ENCODE results near the gene ZNF143.
"Not testable (repeated sequence)": the region's sequence is repeated elsewhere in the genome, so short reads cannot be mapped to it uniquely, and the experiment has no call there.

Gene ZNF143

GRCh38 chr11:9549216-9549615 is 88.4 kb downstream of the ZNF143 start:
- not testable (repeated sequence) for DNase-seq

GRCh38 chr11:9550191-9550628 is 89.4 kb downstream of the ZNF143 start:
- DNase-seq: no peak

GRCh38 chr11:9561279-9561982 is 100.6 kb downstream of the ZNF143 start:
- no peak for DNase-seq

- no peak for DNase-seq
These were observed 101.9 kb downstream of the ZNF143 start for GRCh38 chr11:9562716-9563115.

DNA sequence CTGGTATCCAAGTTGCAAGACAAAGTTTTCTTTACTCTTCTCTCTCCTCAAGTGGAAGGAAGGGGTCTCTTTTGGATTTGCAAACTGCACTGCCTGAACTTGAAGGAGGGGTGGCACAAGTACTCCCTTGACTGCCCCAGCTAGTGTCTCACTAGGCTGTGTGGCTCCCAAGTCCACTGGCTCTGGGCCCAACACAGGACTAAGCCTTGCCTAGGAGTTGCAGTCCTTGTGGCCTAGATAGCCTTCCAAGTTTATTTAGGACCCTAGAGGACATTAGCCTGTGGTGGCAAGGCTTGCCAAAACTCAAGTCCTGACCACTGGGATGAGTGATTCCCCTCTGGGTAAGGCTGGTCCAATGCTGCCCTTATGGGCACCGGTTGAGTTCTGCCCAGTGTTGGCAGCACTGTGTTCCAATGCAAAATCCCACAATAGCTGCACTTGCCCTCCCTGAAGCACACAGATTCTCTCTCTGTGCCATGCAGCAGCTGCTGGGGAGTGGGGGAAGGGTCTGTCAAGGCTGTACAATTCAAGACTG is 102.5 kb downstream of the ZNF143 start:
- DNase-seq: no peak

DNA sequence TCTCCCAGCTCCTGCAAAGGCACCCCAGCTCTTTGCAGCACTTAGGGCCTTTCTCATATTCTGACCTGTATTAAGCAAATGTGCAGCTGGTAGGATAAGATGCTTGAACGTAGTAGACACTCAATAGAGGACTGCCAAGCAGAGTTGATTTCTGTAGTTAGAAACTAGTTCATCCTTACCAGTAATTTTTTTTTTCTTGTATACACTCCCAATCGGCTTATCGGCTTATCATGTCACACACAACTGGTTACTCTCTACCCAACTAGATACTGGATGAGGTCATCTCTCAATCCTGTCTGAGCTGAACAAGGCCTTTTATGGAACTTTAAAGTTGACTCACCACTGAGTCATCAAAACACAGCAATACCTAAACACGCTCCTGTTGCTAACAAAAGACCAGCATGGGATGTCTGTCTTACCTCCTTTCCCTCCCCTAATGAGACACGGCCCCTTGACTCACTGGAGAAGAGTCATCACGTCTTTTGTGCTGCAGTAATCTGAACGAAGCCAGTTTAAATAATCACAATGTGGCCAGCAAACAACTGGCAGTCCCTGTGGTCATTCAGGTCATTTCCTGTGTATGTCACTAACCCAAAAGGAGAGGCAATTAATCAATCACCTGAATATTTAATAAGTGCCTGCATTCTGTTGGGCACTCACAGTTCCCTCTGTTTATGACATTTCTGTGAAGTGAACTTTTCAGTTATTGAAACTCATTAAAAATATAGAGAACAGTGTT is 105.2 kb downstream of the ZNF143 start:
- no peak for DNase-seq

DNA sequence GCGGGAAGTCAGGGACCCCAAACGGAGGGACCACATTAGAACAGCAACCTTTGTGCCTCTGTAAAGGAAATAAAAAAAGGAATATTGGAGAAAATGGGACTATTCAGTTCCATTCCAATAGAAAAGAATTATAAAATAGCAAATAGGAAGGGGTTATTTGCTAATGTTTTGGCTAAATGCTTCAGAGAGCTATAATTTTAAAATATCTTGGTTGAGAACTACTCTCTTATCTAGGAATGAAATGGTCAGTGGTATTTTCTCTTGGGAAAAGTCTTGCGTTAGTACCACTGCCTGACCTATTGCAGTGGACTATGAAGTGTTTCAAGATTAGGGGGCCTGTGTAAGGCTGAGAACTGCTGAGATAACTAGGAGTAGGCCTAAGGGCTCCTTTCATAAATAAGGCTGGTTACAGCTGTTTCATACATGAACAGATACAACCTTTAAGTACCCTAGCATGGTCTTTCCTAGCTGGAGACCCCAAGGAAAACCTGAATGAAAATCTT is 105.8 kb downstream of the ZNF143 start:
- DNase-seq: no peak

- DNase-seq: no peak
These were observed 106.6 kb downstream of the ZNF143 start for GRCh38 chr11:9567401-9567800.

DNA sequence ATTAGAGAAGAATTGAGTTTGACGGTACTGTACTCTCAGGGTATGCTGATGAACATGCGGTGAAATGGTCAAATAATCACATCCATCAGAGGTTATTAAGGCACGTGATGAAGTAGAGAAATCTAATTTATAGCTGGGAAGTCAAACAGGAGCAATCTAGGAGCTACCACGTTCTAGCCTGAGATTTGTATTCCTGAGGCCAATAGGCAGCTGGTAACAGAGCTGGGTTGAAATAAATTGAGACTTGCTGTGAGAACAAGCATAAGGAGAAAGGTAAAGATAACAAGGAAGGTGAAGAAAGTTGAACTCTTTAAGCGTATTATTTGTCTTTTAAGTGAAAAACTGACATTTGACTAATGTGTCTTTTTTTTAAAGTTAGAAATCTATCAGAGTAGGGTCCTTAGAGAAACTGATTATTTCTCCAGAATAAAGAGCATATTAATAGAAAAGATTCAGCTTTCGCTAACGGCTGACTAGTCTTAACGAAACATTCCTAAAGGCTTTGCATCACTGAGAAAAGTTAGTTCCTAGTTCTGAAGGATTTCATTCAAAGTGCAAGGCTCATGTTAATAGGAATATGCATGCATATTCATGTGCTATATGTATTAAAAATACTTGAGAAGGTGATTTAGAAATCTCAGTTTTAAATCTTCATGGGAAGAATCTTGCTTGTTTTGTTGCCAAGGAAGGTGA is 107.5 kb downstream of the ZNF143 start:
- DNase-seq: no peak

DNA sequence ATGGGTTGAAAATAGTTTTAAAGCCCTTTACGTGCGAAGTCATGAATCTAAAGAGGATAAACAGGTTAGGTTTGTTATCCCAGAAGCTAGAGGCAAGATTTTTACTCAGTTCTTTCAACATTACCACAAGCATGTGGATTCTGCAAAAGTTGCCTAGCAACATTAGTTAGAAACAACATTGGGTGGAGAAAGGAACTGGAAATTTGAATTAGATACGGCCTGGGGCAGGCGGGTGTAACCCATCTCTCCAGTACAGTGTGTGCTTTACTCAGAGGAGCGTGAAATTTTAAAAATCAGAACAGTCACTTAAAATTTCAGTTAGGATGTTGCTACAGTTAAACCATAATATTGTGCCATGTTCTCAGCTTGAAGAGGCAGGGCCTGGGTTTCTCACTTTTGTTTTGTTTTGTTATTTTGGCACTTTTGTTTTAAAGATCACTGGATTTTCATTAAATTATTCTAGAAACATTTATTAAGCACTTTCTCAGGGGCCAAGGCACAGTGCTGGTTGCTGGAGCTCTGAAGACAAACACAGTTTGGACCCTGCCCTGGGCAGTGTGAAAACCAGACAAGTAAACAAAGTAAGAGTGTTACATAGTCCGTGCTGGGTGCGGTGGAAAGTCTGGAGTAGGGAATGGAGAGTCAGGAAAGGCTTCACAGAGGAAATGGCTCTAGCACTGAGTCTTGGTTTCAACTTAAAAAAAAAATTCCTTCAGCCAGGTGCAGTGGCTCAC is 108.2 kb downstream of the ZNF143 start:
- peak; percentile 64 for DNase-seq

- no peak for DNase-seq
These were observed 108.9 kb downstream of the ZNF143 start for GRCh38 chr11:9569588-9570164.

- no peak for DNase-seq
These were observed 109.7 kb downstream of the ZNF143 start for GRCh38 chr11:9570313-9571025.

DNA sequence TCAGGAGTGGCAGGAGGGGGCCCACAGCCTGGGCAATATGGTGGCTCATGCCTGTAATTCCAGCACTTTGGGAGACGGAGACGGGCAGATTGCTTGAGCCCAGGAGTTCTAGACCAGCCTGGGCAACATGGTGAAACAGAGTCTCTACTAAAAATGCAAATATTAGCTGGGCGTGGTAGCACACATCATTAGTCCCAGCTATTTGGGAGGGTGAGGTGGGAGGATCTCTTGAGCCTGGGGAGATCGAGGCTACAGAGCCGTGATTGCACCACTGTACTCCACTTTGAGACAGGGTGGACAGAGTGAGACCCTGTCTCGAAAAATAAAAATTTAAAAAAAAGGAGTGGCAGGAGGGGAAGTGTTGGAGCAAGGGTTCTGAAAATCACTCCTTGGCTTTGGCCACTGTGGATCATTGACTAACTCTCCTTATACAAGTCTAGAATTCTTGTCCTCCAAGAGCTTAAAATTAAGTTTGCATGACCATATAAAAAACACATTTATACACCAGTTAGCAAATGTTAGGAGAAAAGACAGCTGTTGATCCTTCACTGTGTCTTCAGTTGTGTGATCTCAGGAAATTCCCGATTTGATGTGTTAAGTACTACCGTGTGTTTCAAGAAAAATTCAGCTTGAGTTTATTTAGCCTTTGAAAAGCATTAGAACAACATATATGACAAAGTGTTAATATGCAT is 110.4 kb downstream of the ZNF143 start:
- no peak for DNase-seq

- DNase-seq: no peak
These were observed 110.9 kb downstream of the ZNF143 start for GRCh38 chr11:9571763-9572115.

GRCh38 chr11:9573052-9573774 is 112.4 kb downstream of the ZNF143 start, which contains the start of gene WEE1:
Gene WEE1, plus strand, starts transcription at chr11:9573670. Its CDS starts 264 bp downstream, at chr11:9573934.
- peak; percentile 100 for DNase-seq

DNA sequence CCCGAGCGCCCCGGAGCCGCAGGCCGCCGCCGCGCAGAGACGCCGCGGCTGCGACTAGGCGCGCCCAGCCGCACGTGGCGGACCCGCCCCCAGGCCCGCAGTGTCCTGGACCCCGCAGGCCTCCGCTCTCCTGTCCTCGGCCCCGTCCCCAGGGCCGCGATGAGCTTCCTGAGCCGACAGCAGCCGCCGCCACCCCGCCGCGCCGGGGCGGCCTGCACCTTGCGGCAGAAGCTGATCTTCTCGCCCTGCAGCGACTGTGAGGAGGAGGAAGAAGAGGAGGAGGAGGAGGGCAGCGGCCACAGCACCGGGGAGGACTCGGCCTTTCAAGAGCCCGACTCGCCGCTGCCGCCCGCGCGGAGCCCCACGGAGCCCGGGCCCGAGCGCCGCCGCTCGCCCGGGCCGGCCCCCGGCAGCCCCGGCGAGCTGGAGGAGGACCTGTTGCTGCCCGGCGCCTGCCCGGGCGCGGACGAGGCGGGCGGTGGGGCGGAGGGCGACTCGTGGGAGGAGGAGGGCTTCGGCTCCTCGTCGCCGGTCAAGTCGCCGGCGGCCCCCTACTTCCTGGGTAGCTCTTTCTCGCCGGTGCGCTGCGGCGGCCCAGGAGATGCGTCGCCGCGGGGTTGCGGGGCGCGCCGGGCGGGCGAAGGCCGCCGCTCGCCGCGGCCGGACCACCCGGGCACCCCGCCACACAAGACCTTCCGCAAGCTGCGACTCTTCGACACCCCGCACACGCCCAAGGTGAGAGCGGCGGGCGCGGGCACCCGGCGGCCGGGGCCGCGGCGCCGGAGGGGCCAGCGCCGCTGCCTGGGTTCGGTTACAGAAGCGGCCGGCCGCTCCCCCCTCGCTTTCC is 113.2 kb downstream of the ZNF143 start:
- no peak for DNase-seq

GRCh38 chr11:9574622-9575259 is 113.9 kb downstream of the ZNF143 start:
- DNase-seq: peak; percentile 71

Data from right forelimb (tissue), 1 donor.